SK-N-SH (cell line): ENCODE results near the gene TMEM92.

ENCODE experiments used
- CTCF ChIP-seq: fragments of 200-600 bp; sonication (generic); IDR thresholded peaks from 2 replicates; pipeline ENCODE4 v1.6.1; 2017; ENCODE audit warnings: antibody characterized with exemption, mild to moderate bottlenecking, moderate library complexity
- EP300 ChIP-seq, 2 experiments: IDR thresholded peaks; 2 replicates each; pipeline versions ENCODE4 v1.4.0 to v1.6.1; 2012; ENCODE audit warnings: borderline replicate concordance in 1 of 2, low read depth in 1 of 2, low read length in 1 of 2
- GABPA ChIP-seq: IDR thresholded peaks from 2 replicates; pipeline ENCODE4 v1.4.0; 2012; ENCODE audit warnings: low read depth, mild to moderate bottlenecking
- GATA2 ChIP-seq: sonication (generic); formaldehyde crosslinking; IDR thresholded peaks from 2 replicates; pipeline ENCODE4 v1.5.0; 2020; ENCODE audit warnings: mild to moderate bottlenecking, missing genetic modification reagents
- IRF3 ChIP-seq: fragments of 150-350 bp; IDR thresholded peaks from 2 replicates; pipeline ENCODE4 v1.6.1; 2016; ENCODE audit warnings: mild to moderate bottlenecking, low read depth, low read length
- REST ChIP-seq: IDR thresholded peaks from 2 replicates; pipeline ENCODE4 v1.6.1; 2012; ENCODE audit warnings: mild to moderate bottlenecking, low read depth, low read length, moderate library complexity
- RFX5 ChIP-seq: IDR thresholded peaks from 2 replicates; pipeline ENCODE4 v1.6.1; 2012; ENCODE audit warnings: mild to moderate bottlenecking, improper control_type of control experiment, low read length
- SIN3A ChIP-seq: IDR thresholded peaks from 2 replicates; pipeline ENCODE4 v1.6.1; 2012; ENCODE audit warnings: low read depth, mild to moderate bottlenecking, low read length, moderate library complexity, borderline replicate concordance
- SMC3 ChIP-seq: IDR thresholded peaks from 2 replicates; pipeline ENCODE4 v1.6.1; 2012; ENCODE audit warnings: low read depth, low read length, improper control_type of control experiment
- TAF1 ChIP-seq: IDR thresholded peaks from 2 replicates; pipeline ENCODE4 v1.6.1; 2012; ENCODE audit warnings: low read depth, mild to moderate bottlenecking, low read length, moderate library complexity, borderline replicate concordance
- USF2 ChIP-seq: fragments of 150-350 bp; IDR thresholded peaks from 2 replicates; pipeline ENCODE4 v1.6.1; 2017; ENCODE audit warnings: antibody characterized with exemption, low read length, low read depth, borderline replicate concordance

GRCh38 chr17:50304781-50305404 is 30.6 kb downstream of the TMEM92 start:
- TF ChIP-seq SIN3A (no peak), CTCF (no peak), GABPA (no peak), GATA2 (no peak), IRF3 (no peak), REST (no peak), SMC3 (no peak), EP300 (IDR thresholded peaks at IDR 0.05; ENCODE audit: borderline replicate concordance in 1 of 2, low read depth in 1 of 2, low read length in 1 of 2) (no peak), RFX5 (no peak), TAF1 (no peak), USF2 (no peak)
